HG03139 (cell line): ENCODE results near the gene TUBGCP3.
"Not testable (repeated sequence)": the region's sequence is repeated elsewhere in the genome, so short reads cannot be mapped to it uniquely, and the experiment has no call there.

ENCODE experiments used
- ATAC-seq: cut with Tn5 transposase; IDR thresholded peaks from one replicate; pipeline ENCODE4 v1.9.1; 2021; ENCODE audit not compliant: unreplicated experiment

Gene TUBGCP3

GRCh38 chr13:112486386-112487126 lies 101.4 kb downstream of the TUBGCP3 start:
- no peak for ATAC-seq

GRCh38 chr13:112485814-112486213 lies 102.1 kb downstream of the TUBGCP3 start:
- not testable (repeated sequence) for ATAC-seq

DNA sequence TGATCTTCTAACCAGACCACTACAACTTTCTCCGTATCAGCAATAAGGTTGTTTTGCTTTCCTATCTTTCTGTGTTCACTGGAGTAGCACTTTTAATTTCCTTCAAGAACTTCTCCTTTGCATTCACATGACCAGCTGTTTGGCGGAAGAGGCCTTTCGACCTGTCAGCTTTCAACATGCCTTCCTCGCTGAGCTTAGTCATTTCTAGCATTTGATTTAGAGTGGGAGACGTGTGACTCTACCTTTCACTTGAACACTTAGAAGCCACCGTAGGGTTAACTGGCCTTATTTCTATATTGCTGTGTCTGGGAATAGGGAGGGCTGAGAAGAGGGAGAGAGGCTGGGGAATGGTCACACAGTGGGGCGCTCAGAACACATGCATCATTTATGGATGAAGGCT lies 104.7 kb downstream of the TUBGCP3 start:
- ATAC-seq = no peak

DNA sequence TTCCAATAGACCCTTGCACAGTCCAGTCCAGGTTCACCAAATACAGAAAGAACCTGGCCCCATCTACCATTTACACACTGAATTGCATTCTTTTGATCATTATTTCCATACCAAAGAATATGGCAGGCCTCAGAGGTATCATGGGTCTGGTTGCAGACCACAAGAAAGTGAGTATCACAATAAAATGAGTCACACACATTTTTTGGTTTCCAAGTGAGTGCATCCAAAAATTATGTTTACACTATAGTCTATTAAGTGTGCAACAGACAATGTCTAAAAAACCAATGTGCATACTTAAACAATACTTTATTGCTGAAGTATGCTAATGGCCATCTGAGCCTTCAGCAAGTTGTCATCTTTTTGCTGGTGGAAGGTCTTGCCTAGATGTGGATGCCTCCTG lies 106.5 kb downstream of the TUBGCP3 start:
- no peak for ATAC-seq

DNA sequence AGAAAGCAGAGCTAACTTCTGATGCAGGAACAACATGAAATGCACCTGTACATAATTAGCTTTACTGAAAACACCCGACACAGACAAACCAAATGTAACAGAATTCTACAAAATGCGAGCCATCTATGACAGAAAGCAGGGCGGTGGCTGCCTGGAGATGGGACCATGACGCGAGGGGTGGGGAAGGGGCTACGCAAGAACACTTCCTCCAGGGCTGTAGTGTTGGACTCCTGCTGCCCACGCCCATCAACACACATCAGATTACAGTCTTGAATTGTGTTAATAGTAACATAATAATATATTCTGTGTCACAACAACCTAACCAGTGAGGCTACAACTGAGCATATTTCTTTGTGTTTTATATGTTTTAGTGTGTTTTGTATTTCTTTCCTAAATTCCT lies 108.6 kb downstream of the TUBGCP3 start:
- ATAC-seq = no peak

- ATAC-seq = no peak
Measured at GRCh38 chr13:112477070-112477619, 110.8 kb downstream of the TUBGCP3 start.

- no peak for ATAC-seq
Measured at GRCh38 chr13:112475889-112476288, 112.1 kb downstream of the TUBGCP3 start.

DNA sequence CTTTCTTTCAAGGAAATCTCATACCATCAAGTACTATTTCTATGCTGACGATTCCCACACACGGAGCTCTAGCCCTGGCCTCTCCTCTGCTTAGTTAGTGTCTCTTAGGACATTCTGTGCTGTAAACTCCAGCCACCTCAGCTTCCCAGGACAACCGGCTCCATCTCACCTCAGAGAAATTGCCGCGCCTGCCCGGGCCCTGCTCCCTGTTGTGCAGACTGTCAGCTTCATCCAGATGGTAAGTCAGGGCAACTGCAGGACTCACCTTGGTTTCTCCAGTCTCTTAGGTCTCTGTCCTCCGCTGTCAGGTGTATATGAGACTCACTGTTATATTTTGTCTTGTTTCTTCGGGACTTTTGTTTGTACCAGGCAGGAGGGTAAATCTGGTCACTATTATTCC lies 113.1 kb downstream of the TUBGCP3 start:
- no peak for ATAC-seq

DNA sequence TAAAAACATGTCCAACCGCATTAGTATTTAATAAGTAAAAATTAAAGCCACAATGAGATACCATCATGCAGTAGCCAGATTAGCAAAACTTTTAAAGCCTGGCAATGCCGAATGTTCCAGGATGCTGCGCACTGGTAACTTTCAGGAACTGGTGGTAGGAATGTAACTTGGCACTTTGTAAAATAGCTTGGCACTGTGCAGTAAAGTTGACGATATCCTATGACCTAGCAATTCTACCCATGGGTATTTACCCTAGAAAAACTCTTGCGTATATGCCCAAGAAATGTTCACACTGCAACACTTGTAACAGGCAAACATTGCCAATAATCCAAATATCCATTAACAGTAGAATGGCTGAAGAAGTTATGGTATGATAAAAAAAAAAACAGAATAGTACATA lies 114.1 kb downstream of the TUBGCP3 start:
- no peak for ATAC-seq

DNA sequence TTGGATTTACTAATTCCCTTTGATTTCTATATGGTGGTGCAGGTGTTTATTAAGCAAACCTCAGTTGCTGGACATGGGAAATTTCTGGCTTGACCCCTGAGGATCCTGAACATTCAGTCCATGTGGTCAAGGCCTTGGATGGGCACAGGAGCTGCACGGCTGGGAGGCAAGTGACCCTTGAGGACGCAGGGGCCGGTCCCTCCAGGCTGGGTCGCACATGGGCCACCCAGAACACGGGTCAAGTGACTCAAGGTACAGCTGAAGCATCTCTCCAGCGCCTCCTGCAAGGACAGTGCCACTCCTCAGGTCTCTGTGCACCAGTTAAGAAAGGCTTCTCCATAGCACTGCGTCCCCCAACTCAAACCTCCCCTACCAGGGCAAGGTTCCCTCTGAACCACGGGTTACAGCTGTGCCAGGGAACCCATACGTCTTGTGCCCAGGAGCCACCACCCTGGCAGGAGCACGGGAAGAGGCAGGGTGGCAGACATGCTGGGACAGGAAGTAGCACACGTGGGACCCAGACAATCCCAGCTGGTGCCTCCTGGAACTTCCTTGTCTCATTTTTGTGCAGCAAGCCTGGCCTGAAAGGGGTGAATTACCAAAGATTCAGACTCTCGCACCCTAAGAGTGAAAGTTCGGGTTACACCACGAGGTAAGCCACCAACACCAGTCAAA lies 118.7 kb downstream of the TUBGCP3 start:
- ATAC-seq = no peak

- no peak for ATAC-seq
Measured at GRCh38 chr13:112468069-112468468, 119.9 kb downstream of the TUBGCP3 start.

- ATAC-seq = no peak
Measured at GRCh38 chr13:112467236-112467635, 120.7 kb downstream of the TUBGCP3 start.

DNA sequence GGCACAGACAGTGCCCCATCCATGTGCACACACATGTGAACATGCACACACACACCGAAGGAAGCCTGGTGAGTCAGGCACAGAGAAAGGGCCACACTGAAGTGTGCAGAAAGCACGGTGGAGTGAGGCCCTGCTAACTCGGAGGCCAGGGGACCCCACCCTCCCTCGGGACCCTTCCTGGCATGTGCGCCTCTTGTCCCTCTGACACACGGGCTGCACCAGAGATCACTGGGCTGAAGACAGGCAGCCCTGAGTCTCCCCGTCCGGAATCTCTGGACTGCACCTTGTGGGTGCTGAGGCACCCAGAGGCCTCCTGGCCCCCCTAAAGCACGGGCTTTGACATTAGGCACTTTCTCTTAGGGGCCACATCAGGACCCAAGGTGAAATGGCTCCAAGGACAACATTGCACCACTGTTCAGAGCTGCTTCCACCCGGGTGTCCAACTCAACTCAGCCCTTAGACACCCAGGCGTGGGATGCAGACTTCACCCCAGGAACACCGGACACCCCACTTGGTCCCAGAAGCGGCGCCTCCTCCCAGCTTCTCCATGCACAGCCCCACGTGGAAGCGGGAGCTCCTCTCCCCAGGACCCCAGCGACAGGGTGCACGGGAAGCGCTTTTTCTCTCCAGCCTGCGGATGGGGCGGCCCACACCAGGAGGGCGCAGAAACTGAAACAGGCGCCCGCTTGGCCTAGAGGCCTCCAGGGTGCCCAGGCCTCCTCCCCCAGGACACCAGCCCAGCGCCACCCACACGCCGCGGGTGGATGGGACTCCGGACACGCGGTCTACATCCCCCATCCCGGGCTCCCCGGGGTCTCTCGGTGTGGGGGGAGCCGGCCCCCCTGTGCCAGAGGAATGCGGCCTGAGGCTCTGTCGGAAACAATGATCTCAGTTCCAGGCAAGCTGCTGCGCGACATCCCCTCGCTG lies 121.6 kb downstream of the TUBGCP3 start:
- ATAC-seq = no peak

DNA sequence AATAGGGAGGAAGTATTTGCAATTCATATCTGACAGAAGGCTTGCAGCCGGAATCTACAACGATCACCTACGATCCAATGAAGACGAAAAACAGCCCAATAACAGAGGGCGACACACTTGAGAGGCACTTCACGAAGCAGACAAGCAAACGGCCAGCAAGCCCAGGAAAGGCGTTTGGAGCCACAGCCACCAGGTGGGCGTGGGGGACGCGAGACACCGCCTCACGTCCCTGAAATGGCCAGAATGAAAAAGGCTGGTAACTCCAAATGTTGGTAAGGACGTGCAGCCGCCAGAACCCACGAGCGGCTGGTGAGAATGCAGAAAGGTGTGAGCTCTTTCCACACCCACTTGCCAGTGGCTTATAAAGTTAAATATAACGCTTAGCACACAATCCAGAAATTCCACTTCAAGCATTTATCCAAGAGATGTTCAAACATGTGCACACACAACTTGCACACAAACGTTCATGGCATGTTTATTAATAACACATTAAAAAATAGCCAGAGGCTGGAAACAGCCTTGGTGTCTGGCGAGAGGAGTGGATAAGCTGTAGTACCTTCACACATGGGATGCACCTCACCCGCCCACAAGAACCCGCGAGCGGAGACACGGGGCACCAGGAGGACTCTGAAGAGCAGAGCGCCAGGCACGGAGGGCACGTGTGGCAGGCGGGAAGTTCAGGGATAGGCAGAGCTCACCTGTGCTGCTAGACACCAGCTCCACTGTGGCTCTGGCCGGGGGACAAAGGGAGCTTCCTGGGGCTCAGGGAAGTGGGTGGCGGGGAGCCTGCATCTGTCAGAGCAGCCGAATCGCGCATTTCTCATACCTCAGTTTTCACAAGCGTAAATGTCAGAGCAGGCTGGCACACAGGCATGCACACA lies 122.5 kb downstream of the TUBGCP3 start:
- ATAC-seq = no peak

- no peak for ATAC-seq
Measured at GRCh38 chr13:112464720-112465119, 123.2 kb downstream of the TUBGCP3 start.

DNA sequence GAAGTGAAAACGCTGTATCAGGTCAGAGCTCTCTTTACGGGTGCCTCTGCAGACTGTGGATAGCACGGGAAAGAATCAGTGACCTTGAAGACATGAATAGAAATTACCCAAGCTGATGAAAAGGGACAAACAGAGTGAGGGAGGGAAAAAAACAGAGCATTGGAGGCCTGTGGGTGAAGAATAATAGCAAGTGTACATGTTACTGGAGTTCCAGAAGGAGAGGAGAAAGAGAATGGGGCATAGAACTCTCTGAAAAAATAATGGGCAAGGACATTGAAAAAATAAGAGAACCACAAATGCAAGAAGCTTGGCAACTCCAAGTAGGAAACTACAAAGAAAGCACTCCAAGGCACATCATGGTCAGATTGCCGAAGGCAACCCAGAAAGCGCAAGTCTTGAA lies 125.5 kb downstream of the TUBGCP3 start:
- no peak for ATAC-seq

- no peak for ATAC-seq
Measured at GRCh38 chr13:112457485-112457884, 130.5 kb downstream of the TUBGCP3 start.

DNA sequence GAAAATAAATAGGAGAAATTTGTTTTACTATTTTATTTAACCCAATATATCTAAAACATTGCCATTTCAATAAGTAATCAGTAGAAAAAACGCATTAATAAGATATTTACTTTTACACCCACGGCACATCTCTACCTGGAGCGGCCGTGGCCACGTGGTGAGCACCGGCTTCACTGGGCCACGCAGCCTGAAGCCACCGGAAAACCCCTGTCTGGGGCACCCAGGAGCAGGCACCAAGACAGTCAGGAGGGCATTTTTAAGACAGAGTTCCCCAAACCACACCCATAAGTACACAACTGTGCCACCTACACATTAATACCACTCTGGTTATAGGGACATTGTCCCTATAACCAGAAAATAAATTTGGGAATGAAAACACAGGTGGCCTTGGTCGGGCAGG lies 130.9 kb downstream of the TUBGCP3 start:
- ATAC-seq = no peak

DNA sequence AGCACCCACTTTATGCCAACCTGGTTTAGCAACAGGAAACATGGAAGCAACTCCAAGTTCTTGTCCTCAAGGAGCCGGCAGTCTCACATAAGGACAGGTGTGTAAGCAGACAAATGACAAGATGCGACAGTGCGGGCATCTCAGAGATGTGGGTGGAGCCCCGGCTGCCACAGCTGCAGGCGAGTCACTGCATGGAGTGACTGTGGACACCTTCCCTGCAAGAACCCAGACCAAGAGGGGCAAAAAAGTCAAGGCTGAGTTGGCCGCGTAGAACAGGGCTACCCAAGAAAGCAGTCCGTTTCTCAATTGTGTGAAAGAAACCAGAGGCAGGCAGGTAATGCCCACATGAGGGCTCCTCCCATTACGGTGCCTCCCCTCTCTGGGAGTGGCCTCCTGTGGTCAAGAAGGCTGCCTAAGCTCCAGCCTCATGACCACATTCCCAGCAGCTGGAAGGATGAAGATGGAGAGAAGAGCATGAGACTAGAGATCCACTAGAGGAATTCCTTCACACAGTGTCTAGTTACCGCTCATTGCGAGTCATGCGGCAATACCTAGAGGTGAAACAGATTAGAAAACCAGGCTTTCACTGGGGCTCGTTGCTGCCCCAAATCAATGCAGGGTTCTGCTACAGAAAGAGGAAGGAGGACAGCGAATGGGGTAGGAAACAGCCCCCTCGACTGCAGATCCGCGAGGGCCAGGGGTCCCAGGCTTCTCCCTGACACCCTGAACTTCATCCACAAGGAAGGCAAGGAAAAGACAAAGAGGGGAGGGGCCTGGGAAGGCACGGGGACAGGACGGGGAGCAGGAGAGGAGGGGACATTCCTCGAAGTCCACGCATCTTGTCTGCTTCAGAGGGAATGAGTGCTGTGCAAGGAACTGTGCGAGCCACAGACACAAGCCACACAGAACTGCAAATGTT lies 131.6 kb downstream of the TUBGCP3 start:
- ATAC-seq = no peak
